ENCODE results near the gene PYCR2. TPM values are rescaled to one million over a fixed set of nuclear protein-coding genes. Genes with fewer than 3 reads are reported as not detected.

The PYCR2 gene
- total RNA-seq, 1 donor from 2014 or later: 47.4 TPM

DNA sequence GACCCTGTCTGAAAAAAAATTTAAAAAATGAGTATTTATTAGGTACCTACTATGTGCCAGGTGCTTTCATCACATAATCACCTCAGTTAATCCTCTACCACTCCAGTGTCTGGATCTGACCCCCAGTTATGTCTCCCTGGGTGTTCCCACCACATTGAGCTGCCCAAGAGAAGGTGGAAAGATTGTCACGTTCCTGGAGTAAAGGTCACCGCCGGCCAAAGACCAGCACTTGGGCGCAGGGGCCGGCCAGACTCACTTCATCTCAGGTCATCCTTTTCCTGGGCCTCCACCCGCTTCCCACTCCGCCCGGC, 714 bp downstream of the PYCR2 start:
- Histone ChIP-seq H3K4me1 (peaks cover 51% of the 10 kb centered on the region), H3K27ac (peak overlapping the region; percentile 93), H3K27me3 (no peaks in the 10 kb centered on the region), H3K9me3 (no peaks in the 10 kb centered on the region), H3K36me3 (peaks cover 0 to 6% of the 10 kb centered on the region in 2 donors), H3K4me3 (peak overlapping the region; percentile 84 to 99)
- DNase-seq (ENCODE audit: extremely low spot score in 2 of 2): no peak
- intact Hi-C loops (cut with DNase I): no loop called here
- TF ChIP-seq POLR2A (IDR thresholded peaks at IDR 0.05) (no peak), POLR2AphosphoS5 (IDR thresholded peaks at IDR 0.05; ENCODE audit: insufficient read depth in 1 of 2, low read depth in 1 of 2) (no peak)
- TF ChIP-seq, protein P1, sequence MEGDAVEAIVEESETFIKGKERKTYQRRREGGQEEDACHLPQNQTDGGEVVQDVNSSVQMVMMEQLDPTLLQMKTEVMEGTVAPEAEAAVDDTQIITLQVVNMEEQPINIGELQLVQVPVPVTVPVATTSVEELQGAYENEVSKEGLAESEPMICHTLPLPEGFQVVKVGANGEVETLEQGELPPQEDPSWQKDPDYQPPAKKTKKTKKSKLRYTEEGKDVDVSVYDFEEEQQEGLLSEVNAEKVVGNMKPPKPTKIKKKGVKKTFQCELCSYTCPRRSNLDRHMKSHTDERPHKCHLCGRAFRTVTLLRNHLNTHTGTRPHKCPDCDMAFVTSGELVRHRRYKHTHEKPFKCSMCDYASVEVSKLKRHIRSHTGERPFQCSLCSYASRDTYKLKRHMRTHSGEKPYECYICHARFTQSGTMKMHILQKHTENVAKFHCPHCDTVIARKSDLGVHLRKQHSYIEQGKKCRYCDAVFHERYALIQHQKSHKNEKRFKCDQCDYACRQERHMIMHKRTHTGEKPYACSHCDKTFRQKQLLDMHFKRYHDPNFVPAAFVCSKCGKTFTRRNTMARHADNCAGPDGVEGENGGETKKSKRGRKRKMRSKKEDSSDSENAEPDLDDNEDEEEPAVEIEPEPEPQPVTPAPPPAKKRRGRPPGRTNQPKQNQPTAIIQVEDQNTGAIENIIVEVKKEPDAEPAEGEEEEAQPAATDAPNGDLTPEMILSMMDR (IDR thresholded peaks at IDR 0.05): no peak

DNA sequence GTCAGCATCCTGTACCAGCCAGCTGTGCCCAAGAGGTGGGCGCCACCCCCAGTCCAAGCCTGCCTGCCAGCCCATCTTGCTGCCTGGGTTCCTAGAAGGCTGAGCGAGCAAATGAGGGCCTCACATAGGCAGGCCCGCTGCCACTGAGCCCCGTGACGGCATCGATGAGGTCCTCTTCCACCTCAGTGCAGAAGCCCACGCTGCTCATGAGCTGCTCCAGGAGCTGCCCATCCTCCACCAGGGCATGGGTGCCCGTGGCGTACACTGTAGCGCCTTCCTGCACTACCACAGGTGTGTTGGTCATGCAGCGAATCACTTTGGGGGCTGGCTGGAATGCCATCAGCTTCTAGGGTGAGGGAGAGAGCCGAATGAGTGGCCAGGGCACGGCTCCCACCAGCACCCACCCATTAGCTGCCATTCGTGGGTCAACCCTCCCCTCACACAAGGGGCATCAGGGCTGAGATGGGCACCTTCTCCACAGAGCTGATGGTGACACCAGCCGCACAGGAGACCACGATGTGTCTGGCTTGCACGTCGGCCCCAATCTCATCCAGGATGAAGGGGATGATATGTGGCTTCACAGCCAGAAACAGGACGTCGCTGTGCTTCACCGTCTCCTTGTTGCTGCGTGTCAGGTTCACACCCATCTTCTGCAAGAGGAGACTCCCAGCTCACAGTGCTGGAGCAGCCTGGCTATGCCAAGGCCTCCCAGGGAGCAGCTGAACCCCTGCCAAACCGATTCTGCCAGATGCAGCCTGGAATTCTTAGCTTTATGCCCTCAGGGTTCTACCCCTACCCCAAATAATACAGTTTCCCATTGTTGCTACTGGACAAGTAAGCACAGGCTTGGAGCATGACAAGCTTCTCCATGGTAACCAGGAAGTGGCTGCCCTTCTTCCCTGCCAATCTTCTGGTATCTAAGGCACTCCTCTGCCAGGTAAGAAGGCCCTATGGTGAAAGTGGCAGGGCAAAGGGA, 2.0 kb downstream of the PYCR2 start:
- intact Hi-C loops (cut with DNase I): no loop called here

DNA sequence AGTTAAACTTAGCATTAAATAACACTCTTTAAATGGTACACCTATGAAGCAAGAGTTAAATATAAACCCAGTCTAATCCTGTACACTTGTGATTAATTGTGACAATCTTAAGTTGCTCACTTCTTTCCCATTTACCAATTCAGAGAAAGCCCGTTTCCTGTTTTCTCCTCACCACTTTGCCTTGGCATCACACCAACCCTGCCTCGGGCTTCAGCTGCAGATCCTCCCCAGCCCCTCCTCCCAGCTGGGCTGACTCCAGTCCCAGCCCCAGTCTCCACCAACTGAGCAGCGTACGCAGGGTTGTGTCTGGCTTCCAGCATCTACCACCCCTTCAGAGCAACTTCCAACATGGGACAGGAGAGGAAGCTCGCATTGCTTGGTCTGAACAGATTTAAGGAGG, 4.1 kb downstream of the PYCR2 start:
- peaks cover 0 to 6% of the 10 kb centered on the region in 2 donors for H3K36me3 ChIP-seq

More for the DNA sequence above, 2.0 kb downstream of the PYCR2 start:
- Histone ChIP-seq H3K36me3 (peaks cover 0 to 6% of the 10 kb centered on the region in 2 donors), H3K27ac (no peak overlapping the region), H3K27me3 (no peaks in the 10 kb centered on the region), H3K4me3 (no peak overlapping the region), H3K9me3 (no peaks in the 10 kb centered on the region), H3K4me1 (peaks cover 51% of the 10 kb centered on the region)
- DNase-seq (ENCODE audit: extremely low spot score in 2 of 2): no peak
- TF ChIP-seq, protein P1 (IDR thresholded peaks at IDR 0.05): no peak
- TF ChIP-seq POLR2A (IDR thresholded peaks at IDR 0.05) (no peak), POLR2AphosphoS5 (IDR thresholded peaks at IDR 0.05; ENCODE audit: insufficient read depth in 1 of 2, low read depth in 1 of 2) (peak in 1 of 2 donors; percentile 54)

DNA sequence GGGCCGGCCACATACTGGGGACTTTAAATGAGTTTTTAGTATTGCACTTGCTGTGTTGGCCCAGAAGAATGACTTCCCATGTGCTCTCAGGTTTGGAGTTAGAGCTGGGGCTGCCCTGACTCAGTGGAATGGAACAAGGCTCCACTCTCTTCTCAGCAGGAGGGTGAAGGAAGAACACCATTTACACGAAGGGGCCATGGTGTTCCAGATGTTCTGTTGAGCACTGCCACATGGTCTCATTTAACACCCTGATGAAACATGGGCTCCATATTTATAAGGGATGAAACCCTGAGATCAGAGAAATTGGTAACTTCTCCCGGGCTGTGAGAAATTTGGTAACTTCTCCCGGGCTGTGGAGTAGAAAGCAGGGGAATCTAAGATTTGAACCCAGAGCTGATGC, 5.8 kb downstream of the PYCR2 start:
- no peaks in the 10 kb centered on the region for H3K27me3 ChIP-seq
- no peak overlapping the region for H3K4me3 ChIP-seq
- H3K4me1 ChIP-seq: peaks cover 41% of the 10 kb centered on the region
- no peak overlapping the region for H3K27ac ChIP-seq
- no peaks in the 10 kb centered on the region for H3K9me3 ChIP-seq
- TF ChIP-seq, protein P1 (IDR thresholded peaks at IDR 0.05): no peak
- TF ChIP-seq POLR2AphosphoS5 (IDR thresholded peaks at IDR 0.05; ENCODE audit: insufficient read depth in 1 of 2, low read depth in 1 of 2) (no peak), POLR2A (IDR thresholded peaks at IDR 0.05) (no peak)
- no peak for DNase-seq (ENCODE audit: extremely low spot score in 2 of 2)
- intact Hi-C loops (cut with DNase I): loop anchor here (10.0 kb wide), 1 partner anchor 57 kb away; no protein-coding TSS in a partner anchor
- H3K36me3 ChIP-seq: peaks cover 0 to 6% of the 10 kb centered on the region in 2 donors

More for the DNA sequence above, 4.1 kb downstream of the PYCR2 start:
- no peak overlapping the region for H3K4me3 ChIP-seq
- no peaks in the 10 kb centered on the region for H3K27me3 ChIP-seq
- TF ChIP-seq POLR2A (IDR thresholded peaks at IDR 0.05): no peak
- peak in 1 of 2 donors; percentile 35 for TF ChIP-seq POLR2AphosphoS5 (IDR thresholded peaks at IDR 0.05; ENCODE audit: insufficient read depth in 1 of 2, low read depth in 1 of 2)
- H3K4me1 ChIP-seq: peaks cover 49% of the 10 kb centered on the region
- no peak for DNase-seq (ENCODE audit: extremely low spot score in 2 of 2)
- intact Hi-C loops (cut with DNase I): loop anchor here (10.0 kb wide), 1 partner anchor 55 kb away; no protein-coding TSS in a partner anchor
- H3K27ac ChIP-seq: peak overlapping the region; percentile 57
- H3K9me3 ChIP-seq: no peaks in the 10 kb centered on the region

DNA sequence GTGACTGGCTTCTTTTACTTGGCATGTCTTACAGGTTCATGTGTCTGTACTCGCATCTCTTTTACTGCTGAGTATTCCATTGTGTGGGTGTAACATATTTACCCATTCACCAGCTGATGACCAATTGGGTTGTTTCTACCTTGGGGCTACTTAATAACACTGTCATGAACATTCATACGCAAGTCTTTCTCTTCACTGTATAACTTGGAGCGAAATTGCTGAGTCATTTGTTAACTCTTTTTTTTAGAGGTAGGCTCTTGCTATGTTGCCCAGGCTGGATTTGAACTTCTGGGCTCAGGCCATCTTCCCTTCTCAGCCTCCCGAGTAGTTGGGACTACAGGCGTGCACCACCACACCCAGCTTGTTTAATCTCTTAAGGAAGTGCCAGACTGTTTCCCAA, 6.5 kb downstream of the PYCR2 start:
- peaks cover 0 to 10% of the 10 kb centered on the region in 2 donors for H3K36me3 ChIP-seq
- no peak overlapping the region for H3K4me3 ChIP-seq
- intact Hi-C loops (cut with DNase I): loop anchor here (10.0 kb wide), 1 partner anchor 57 kb away; no protein-coding TSS in a partner anchor

More for the DNA sequence above, 6.5 kb downstream of the PYCR2 start:
- Histone ChIP-seq H3K27ac (no peak overlapping the region), H3K9me3 (no peaks in the 10 kb centered on the region), H3K4me1 (peaks cover 33% of the 10 kb centered on the region), H3K27me3 (no peaks in the 10 kb centered on the region)
- DNase-seq (ENCODE audit: extremely low spot score in 2 of 2): no peak
- TF ChIP-seq POLR2A (IDR thresholded peaks at IDR 0.05) (no peak), POLR2AphosphoS5 (IDR thresholded peaks at IDR 0.05; ENCODE audit: insufficient read depth in 1 of 2, low read depth in 1 of 2) (peak in 1 of 2 donors; percentile 22)

All from vagina (tissue), 2 donors.